GM06990 (cell line): ENCODE results near the gene TANC1.

ENCODE experiments used
- DNase-seq: peaks from one replicate; pipeline ENCODE4 v3.0.0-alpha.2; 2011; ENCODE audit not compliant: insufficient read length; ENCODE audit errors: extremely low read depth
- H3K27me3 ChIP-seq: replicated peaks from 2 replicates; pipeline ENCODE4 v1.6.0; 2011; ENCODE audit warnings: low read length; ENCODE audit not compliant: control insufficient read depth, insufficient read depth
- H3K36me3 ChIP-seq: 2 replicates; pipeline ENCODE4 v1.5.1; 2011; ENCODE audit warnings: low read length; ENCODE audit not compliant: control insufficient read depth, insufficient read depth
- H3K4me3 ChIP-seq: replicated peaks from 2 replicates; pipeline ENCODE4 v1.5.1; 2011; ENCODE audit warnings: low read depth, mild to moderate bottlenecking, control low read depth, low read length
- TF ChIP-seq, protein P1 (sequence below): IDR thresholded peaks from 2 replicates; pipeline ENCODE4 v1.5.1; 2011; ENCODE audit warnings: low read length, control low read depth, mild to moderate bottlenecking, inconsistent platforms; ENCODE audit not compliant: insufficient read depth, poor library complexity, severe bottlenecking

Gene TANC1

GRCh38 chr2:159172403-159172802 is 204.0 kb downstream of the TANC1 start:
- peaks cover 3% of the 10 kb centered on the region; the same call in 1 of the 2 replicates for H3K36me3 ChIP-seq

GRCh38 chr2:159174759-159175158 is 206.3 kb downstream of the TANC1 start:
- no peak overlapping the region for H3K4me3 ChIP-seq
- TF ChIP-seq, protein P1, sequence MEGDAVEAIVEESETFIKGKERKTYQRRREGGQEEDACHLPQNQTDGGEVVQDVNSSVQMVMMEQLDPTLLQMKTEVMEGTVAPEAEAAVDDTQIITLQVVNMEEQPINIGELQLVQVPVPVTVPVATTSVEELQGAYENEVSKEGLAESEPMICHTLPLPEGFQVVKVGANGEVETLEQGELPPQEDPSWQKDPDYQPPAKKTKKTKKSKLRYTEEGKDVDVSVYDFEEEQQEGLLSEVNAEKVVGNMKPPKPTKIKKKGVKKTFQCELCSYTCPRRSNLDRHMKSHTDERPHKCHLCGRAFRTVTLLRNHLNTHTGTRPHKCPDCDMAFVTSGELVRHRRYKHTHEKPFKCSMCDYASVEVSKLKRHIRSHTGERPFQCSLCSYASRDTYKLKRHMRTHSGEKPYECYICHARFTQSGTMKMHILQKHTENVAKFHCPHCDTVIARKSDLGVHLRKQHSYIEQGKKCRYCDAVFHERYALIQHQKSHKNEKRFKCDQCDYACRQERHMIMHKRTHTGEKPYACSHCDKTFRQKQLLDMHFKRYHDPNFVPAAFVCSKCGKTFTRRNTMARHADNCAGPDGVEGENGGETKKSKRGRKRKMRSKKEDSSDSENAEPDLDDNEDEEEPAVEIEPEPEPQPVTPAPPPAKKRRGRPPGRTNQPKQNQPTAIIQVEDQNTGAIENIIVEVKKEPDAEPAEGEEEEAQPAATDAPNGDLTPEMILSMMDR, result no peak
- peaks cover 9% of the 10 kb centered on the region for H3K36me3 ChIP-seq
- DNase-seq, result no peak
- no peaks in the 10 kb centered on the region for H3K27me3 ChIP-seq

More at GRCh38 chr2:159172403-159172802, 204.0 kb downstream of the TANC1 start:
- Histone ChIP-seq H3K27me3 (no peaks in the 10 kb centered on the region), H3K4me3 (no peak overlapping the region)
- TF ChIP-seq, protein P1, result no peak
- DNase-seq, result no peak

GRCh38 chr2:159175182-159175581 is 206.7 kb downstream of the TANC1 start:
- Histone ChIP-seq H3K27me3 (no peaks in the 10 kb centered on the region), H3K4me3 (no peak overlapping the region), H3K36me3 (peaks cover 9% of the 10 kb centered on the region)
- no peak for DNase-seq
- TF ChIP-seq, protein P1, result no peak

DNA sequence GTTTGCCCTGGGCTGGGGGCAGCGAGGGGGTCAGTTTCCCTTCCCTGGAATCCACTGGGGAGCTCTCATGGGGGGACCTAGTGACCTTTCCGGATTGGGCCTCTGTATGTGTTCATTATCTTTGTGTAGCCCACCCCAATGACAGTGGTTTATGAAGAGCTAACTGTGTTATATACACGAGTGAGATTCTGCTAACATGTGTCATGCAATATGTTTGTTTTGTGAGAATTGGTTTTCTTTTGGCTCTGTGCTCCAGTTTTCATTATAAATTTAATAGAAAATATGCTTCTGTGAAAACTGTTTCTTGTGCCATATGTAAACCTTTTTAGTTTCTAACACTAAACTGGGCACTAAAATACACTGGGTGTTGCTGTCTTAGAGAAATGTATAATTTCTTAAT is 207.5 kb downstream of the TANC1 start:
- no peaks in the 10 kb centered on the region for H3K27me3 ChIP-seq
- TF ChIP-seq, protein P1, result no peak
- H3K4me3 ChIP-seq, result no peak overlapping the region
- H3K36me3 ChIP-seq, result peaks cover 9% of the 10 kb centered on the region
- DNase-seq, result no peak

- no peak overlapping the region for H3K4me3 ChIP-seq
- no peaks in the 10 kb centered on the region for H3K27me3 ChIP-seq
- DNase-seq, result no peak
- TF ChIP-seq, protein P1, result no peak
- peaks cover 9% of the 10 kb centered on the region for H3K36me3 ChIP-seq
Observed at GRCh38 chr2:159176555-159176954, 208.1 kb downstream of the TANC1 start.

DNA sequence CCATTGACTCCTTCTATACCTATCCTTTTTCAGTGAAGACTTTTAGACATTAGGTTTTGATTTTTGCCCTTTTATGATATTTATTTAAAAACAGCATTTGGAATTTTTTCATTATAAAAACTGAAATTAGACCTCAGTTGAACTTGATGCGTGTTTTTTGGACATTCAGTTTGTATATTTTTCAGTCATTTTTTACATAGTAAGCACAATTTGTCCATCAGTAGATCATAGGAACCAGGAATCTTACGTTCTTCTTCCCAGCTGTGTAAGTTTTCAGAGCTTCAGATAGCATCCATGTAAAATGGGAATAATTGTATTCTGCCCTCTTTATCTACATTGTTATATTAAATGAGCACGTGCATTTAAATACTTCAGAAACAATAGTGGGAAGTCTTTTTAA is 208.9 kb downstream of the TANC1 start:
- TF ChIP-seq, protein P1, result no peak
- no peak for DNase-seq
- peaks cover 9% of the 10 kb centered on the region for H3K36me3 ChIP-seq
- H3K4me3 ChIP-seq, result no peak overlapping the region
- H3K27me3 ChIP-seq, result no peaks in the 10 kb centered on the region
